DLD1 (cell line): ENCODE measurements around the gene HDAC11.

Experiments used
- in situ Hi-C: cut with HindIII; loops from 2 replicates; pipeline ENCODE4 v1.10.0; 2017; ENCODE audit warnings: low sequenced_read_pairs

The HDAC11 gene

GRCh38 chr3:13552857-13553652, 72.9 kb downstream of the HDAC11 start:
- in situ Hi-C loops: no loop called here

- in situ Hi-C loops: no loop called here
Observed at GRCh38 chr3:13553686-13554085, 73.6 kb downstream of the HDAC11 start.

- in situ Hi-C loops: no loop called here
Observed at GRCh38 chr3:13555753-13556152, 75.6 kb downstream of the HDAC11 start.
